ENCODE results near the gene PCYT2. TPM values are rescaled to one million over a fixed set of nuclear protein-coding genes. Genes with fewer than 3 reads are reported as not detected.

Gene PCYT2
- total RNA-seq, 1 donor from 2014 or later: 21.2 TPM

GRCh38 chr17:81858967-81859905, 52.0 kb downstream of the PCYT2 start:
- DNase-seq (ENCODE audit: low spot score): peak; percentile 49

GRCh38 chr17:81858170-81858966, 52.8 kb downstream of the PCYT2 start:
- DNase-seq (ENCODE audit: low spot score): no peak

- no peak for DNase-seq (ENCODE audit: low spot score)
These were observed 56.0 kb downstream of the PCYT2 start for GRCh38 chr17:81854974-81855774.

- DNase-seq (ENCODE audit: low spot score): no peak
These were observed 59.0 kb downstream of the PCYT2 start for GRCh38 chr17:81852237-81852636.

- DNase-seq (ENCODE audit: low spot score): no peak
These were observed 59.8 kb downstream of the PCYT2 start for GRCh38 chr17:81851423-81851822.

Other genes starting within 250 kb of the PCYT2 start
- 20.7 TPM for gene OXLD1, start 244.8 kb downstream of the PCYT2 start, total RNA-seq (ENCODE audit: insufficient read depth, low replicate concordance)
- gene CCDC137, start 244.7 kb downstream of the PCYT2 start, total RNA-seq (ENCODE audit: insufficient read depth, low replicate concordance): 0.96 TPM
- 21.2 TPM for gene ARL16, start 227.6 kb downstream of the PCYT2 start, total RNA-seq (ENCODE audit: insufficient read depth, low replicate concordance)
- 48.9 TPM for gene HGS, start 227.4 kb downstream of the PCYT2 start, total RNA-seq (ENCODE audit: insufficient read depth, low replicate concordance)
- not detected for gene MRPL12, start 208.0 kb downstream of the PCYT2 start, total RNA-seq (ENCODE audit: insufficient read depth, low replicate concordance)
- gene SLC25A10, start 199.1 kb downstream of the PCYT2 start, total RNA-seq (ENCODE audit: insufficient read depth, low replicate concordance): 3.1 TPM
- gene GCGR, start 107.2 kb downstream of the PCYT2 start, total RNA-seq (ENCODE audit: insufficient read depth, low replicate concordance): 2.9 TPM
- 64.0 TPM for gene MCRIP1, start 78.1 kb downstream of the PCYT2 start, total RNA-seq (ENCODE audit: insufficient read depth, low replicate concordance)
- gene PPP1R27, start 76.3 kb downstream of the PCYT2 start, total RNA-seq (ENCODE audit: insufficient read depth, low replicate concordance): 4.1 TPM
- gene P4HB, start 50.9 kb downstream of the PCYT2 start, total RNA-seq (ENCODE audit: insufficient read depth, low replicate concordance): 844 TPM
- 57.5 TPM for gene ARHGDIA, start 40.1 kb downstream of the PCYT2 start, total RNA-seq (ENCODE audit: insufficient read depth, low replicate concordance)
- gene ALYREF, start 19.8 kb downstream of the PCYT2 start, total RNA-seq (ENCODE audit: insufficient read depth, low replicate concordance): 96.8 TPM
- gene ANAPC11, start 19.7 kb downstream of the PCYT2 start, total RNA-seq (ENCODE audit: insufficient read depth, low replicate concordance): 103 TPM
- gene NPB, start 9.2 kb downstream of the PCYT2 start, total RNA-seq (ENCODE audit: insufficient read depth, low replicate concordance): 1.4 TPM
- 9.9 TPM for gene SIRT7, start 6.8 kb upstream of the PCYT2 start, total RNA-seq (ENCODE audit: insufficient read depth, low replicate concordance)
- gene MAFG, start 16.3 kb upstream of the PCYT2 start, total RNA-seq (ENCODE audit: insufficient read depth, low replicate concordance): 8.4 TPM
- 77.5 TPM for gene PYCR1, start 25.9 kb upstream of the PCYT2 start, total RNA-seq (ENCODE audit: insufficient read depth, low replicate concordance)
- gene MYADML2, start 35.8 kb upstream of the PCYT2 start, total RNA-seq (ENCODE audit: insufficient read depth, low replicate concordance): 0.72 TPM
- gene NOTUM, start 49.8 kb upstream of the PCYT2 start, total RNA-seq (ENCODE audit: insufficient read depth, low replicate concordance): not detected
- 24.1 TPM for gene ASPSCR1, start 66.2 kb upstream of the PCYT2 start, total RNA-seq (ENCODE audit: insufficient read depth, low replicate concordance)
- gene CENPX, start 111.5 kb upstream of the PCYT2 start, total RNA-seq (ENCODE audit: insufficient read depth, low replicate concordance): 1.2 TPM
- 4.6 TPM for gene LRRC45, start 111.9 kb upstream of the PCYT2 start, total RNA-seq (ENCODE audit: insufficient read depth, low replicate concordance)
- gene RAC3, start 120.3 kb upstream of the PCYT2 start, total RNA-seq (ENCODE audit: insufficient read depth, low replicate concordance): 8.7 TPM
- gene DCXR, start 126.3 kb upstream of the PCYT2 start, total RNA-seq (ENCODE audit: insufficient read depth, low replicate concordance): 22.4 TPM
- gene RFNG, start 140.4 kb upstream of the PCYT2 start, total RNA-seq (ENCODE audit: insufficient read depth, low replicate concordance): 33.2 TPM
- gene GPS1, start 140.5 kb upstream of the PCYT2 start, total RNA-seq (ENCODE audit: insufficient read depth, low replicate concordance): 39.7 TPM
- gene DUS1L, start 154.4 kb upstream of the PCYT2 start, total RNA-seq (ENCODE audit: insufficient read depth, low replicate concordance): 83.3 TPM
- gene FASN, start 186.8 kb upstream of the PCYT2 start, total RNA-seq (ENCODE audit: insufficient read depth, low replicate concordance): 14.2 TPM

All from umbilical cord (tissue), 2 donors.